GM18861 (cell line): ENCODE measurements around the gene SRSF10.
A peak's percentile ranks its signal among the peaks of the same experiment; 100 is the strongest.
"Not testable (repeated sequence)": the region's sequence is repeated elsewhere in the genome, so short reads cannot be mapped to it uniquely, and the experiment has no call there.

Source experiments
- ATAC-seq: cut with Tn5 transposase; IDR thresholded peaks from one replicate; pipeline ENCODE4 v1.9.1; 2021; ENCODE audit not compliant: unreplicated experiment

Gene SRSF10

GRCh38 chr1:23979881-23980727 is at the start of gene SRSF10:
TSS of gene SRSF10 (minus strand) at chr1:23980327. CDS start at chr1:23980255, 72 bp downstream.
- ATAC-seq, result peak; percentile 65

GRCh38 chr1:24027838-24028468 is 47.8 kb upstream of the SRSF10 start:
- ATAC-seq, result no peak

GRCh38 chr1:24022581-24023361 is 42.6 kb upstream of the SRSF10 start:
- no peak for ATAC-seq

GRCh38 chr1:24021403-24022266 is 41.5 kb upstream of the SRSF10 start:
- no peak for ATAC-seq

GRCh38 chr1:24020470-24020869 is 40.3 kb upstream of the SRSF10 start:
- no peak for ATAC-seq

GRCh38 chr1:24020025-24020424 is 39.9 kb upstream of the SRSF10 start:
- ATAC-seq, result no peak

GRCh38 chr1:24018611-24019580 is 38.8 kb upstream of the SRSF10 start:
- ATAC-seq, result no peak

GRCh38 chr1:24015221-24016210 is 35.4 kb upstream of the SRSF10 start:
- ATAC-seq, result no peak

- not testable (repeated sequence) for ATAC-seq
These were observed 32.8 kb upstream of the SRSF10 start for GRCh38 chr1:24012878-24013277.

GRCh38 chr1:24010650-24011049 is 30.5 kb upstream of the SRSF10 start:
- ATAC-seq, result no peak

GRCh38 chr1:24009406-24009805 is 29.3 kb upstream of the SRSF10 start:
- ATAC-seq, result no peak

GRCh38 chr1:24008574-24009184 is 28.6 kb upstream of the SRSF10 start:
- ATAC-seq, result not testable (repeated sequence)

GRCh38 chr1:24007079-24007478 is 27.0 kb upstream of the SRSF10 start:
- no peak for ATAC-seq

- ATAC-seq, result no peak
These were observed 25.0 kb upstream of the SRSF10 start for GRCh38 chr1:24005163-24005562.

- no peak for ATAC-seq
These were observed 24.0 kb upstream of the SRSF10 start for GRCh38 chr1:24004132-24004531.

- peak; percentile 74 for ATAC-seq
These were observed 23.3 kb upstream of the SRSF10 start for GRCh38 chr1:24003331-24003972.

GRCh38 chr1:24002695-24003094 is 22.6 kb upstream of the SRSF10 start:
- no peak for ATAC-seq
